ENCODE measurements around the gene ARAP1.
A peak's percentile ranks its signal among the peaks of the same experiment; 100 is the strongest.

Gene ARAP1

DNA sequence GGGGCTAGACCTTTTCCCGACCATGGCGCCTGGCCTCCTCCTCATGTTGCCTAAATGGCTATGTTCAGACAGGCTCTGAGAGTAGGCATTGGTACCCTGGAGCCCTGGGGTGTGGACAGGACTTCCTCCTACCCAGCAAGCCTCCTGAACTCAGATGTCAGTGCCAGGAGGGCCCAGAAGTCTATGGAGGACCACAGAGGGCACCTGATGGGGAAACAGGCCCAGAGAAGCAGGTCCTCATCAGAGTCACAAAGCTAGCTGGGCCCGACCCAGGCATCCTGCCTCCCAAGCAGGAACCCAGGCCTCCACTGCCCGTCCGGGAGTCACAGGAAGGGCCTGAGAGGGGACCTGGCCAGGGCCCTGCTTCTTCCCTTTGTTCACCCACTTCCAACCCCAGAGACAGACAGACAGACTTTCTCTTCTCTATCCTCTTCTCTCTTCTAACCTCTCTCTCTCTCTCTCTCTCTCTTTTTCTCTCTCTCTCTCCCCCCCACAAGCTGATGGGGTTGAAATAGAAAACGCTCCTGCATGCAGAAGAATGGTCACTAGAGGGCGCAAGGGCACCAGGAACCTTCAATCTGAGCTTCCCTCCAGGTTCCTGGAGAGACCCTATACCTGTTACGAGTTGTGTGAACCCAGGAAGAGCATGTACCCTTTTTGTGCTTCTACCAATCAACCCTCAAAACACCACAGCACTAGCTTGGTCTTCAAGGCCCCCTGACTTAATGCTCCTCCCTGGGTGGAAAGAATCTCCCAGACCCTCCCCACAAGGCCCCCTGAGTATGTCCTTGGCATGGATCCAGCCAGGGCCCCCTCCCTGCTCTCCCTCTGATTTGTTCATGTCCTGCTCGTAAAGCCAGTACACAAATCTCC lies 27.1 kb downstream of the ARAP1 start:
- DNase-seq (ENCODE audit: low read depth), result peak; percentile 50

- no peak for DNase-seq (ENCODE audit: low read depth)
Observed at GRCh38 chr11:72724021-72724551, 28.1 kb downstream of the ARAP1 start.

DNA sequence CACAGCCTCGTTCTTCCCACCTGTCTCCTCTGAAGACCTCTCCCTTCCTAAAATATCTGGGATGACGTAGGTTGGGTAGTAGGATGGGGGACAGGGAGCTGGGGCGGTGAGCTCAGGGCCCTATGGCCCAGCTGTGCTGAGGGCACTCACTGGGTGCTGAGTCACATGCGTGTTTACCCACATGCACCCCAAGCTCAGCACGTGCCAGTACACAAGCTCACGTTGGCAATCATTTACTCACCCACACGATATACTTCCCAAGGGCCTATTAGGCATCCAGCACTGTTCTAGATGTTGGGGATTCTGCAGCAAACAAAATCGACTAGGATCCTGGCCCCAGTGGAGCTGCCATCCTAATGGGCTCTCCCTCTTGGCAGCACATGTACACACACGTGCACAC lies 28.7 kb downstream of the ARAP1 start:
- no peak for DNase-seq (ENCODE audit: low read depth)

GRCh38 chr11:72722050-72722748 lies 30.0 kb downstream of the ARAP1 start:
- peak; percentile 65 for DNase-seq (ENCODE audit: low read depth)

DNA sequence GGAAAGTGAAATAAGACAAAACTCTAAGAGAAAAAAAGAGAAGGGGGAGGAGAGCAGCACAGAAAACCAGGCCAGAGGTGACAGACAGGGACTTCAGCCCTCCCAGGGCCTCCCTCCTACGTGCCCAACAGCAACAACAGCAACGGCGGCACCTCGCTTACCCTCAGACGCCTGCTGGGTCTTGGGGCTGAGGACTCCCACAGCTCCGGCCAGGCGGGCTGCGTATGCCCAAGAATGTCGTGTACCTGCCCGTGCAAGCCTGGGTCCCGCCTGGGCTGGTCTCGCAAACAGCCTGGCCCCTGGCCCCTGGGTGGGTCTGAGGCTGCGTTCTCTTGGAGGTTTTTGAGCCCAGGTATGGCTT lies 30.5 kb downstream of the ARAP1 start:
- peak; percentile 12 for DNase-seq (ENCODE audit: low read depth)

DNA sequence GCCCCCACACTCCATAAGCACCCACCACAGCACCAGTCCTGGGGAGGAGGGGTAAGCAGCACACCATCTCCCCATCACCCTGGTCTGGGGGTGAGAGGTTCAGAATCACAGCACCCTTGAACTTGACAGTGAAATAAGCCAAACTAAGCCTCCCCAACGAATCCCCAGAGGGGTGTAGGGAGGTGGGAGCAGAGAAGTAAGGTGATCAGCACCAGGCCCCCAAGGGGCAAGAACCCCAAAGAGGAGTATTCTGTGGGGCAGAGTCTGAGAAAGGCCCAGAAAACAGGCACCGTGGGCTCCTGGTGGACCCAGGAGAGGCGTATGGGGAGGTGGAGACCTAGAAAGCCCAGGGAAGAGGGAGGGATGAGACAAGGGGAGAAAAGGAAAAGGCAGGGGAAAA lies 30.9 kb downstream of the ARAP1 start:
- no peak for DNase-seq (ENCODE audit: low read depth)

GRCh38 chr11:72720784-72721183 lies 31.4 kb downstream of the ARAP1 start:
- no peak for DNase-seq (ENCODE audit: low read depth)

DNA sequence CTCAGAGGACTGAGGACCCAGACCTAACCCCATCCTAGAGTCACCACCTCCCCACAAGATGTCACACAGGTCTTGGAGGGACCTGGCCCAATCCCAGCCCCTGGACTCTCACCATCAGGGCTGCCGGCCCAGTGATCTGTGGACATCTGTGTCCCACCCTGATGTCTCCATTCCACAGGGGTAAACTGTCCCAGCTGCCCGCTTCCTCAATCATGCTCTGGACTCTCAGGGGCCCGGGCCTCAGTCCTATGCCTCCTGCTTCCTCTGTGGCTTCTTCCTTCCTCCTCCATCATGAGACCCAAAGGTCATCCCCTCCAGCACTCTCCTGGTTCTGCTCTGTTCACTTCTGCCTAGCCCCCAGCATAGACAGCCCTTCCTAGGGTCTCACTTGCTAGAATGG lies 32.2 kb downstream of the ARAP1 start:
- DNase-seq (ENCODE audit: low read depth), result no peak

DNA sequence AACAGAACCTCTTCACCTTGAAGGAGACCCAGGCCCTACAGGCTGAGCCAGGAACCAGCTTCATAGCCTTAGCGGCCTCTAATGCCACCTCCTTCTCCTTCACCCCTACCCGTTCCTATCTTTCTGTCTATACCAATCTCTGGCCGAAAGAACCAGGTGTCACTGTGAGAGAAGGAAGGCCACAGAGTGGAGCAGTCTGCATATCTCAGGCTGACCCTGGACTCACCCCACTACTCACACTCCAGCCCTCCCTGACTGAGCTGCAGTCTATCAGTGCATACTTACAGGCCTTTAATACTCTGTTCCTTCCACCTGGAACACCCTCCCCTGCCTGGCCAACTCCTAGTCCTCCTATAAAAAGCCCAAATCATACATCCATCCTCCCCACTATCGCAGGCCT lies 32.7 kb downstream of the ARAP1 start:
- no peak for DNase-seq (ENCODE audit: low read depth)

- DNase-seq (ENCODE audit: low read depth), result no peak
Observed at GRCh38 chr11:72719144-72719543, 33.1 kb downstream of the ARAP1 start.

DNA sequence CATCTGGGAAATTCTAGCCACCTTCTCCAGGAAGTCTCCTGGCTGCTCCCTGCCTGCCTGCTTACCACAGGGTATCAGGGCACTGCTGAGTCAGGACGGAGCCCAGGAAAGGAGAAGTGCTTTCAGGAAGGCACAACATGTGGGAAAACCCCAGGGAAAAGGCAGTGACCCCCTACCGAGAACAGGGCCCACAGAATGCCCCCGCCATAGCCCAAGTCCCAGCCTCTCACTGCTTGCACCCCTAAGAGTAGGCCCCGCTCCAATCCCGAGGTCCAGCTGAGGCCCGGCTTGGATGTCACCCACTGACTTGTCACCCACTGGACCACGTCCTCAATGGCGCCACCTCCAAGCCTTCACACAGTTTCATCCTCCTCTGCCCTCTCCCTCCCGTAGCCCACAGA lies 34.1 kb downstream of the ARAP1 start:
- no peak for DNase-seq (ENCODE audit: low read depth)

GRCh38 chr11:72716788-72717435 lies 35.3 kb downstream of the ARAP1 start:
- no peak for DNase-seq (ENCODE audit: low read depth)

DNA sequence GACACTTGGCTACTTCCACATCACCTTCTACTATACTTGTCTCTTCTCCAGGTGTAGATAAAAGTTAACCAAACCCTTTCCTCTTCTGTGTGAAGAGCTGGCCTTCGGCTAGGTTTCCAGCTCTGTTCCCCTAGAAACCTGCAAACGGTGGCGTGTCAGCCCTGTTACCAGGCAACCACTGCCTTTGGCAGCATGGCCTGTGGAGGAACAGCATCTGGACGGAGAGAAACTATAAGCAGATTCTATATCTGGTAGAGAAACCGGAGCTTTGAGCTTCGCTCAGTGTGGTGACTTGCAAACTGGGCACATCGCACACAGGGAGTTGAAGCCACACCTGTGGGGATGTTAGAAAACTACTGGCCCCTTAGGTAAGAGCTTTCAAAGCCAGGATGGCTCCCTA lies 35.9 kb downstream of the ARAP1 start:
- no peak for DNase-seq (ENCODE audit: low read depth)

DNA sequence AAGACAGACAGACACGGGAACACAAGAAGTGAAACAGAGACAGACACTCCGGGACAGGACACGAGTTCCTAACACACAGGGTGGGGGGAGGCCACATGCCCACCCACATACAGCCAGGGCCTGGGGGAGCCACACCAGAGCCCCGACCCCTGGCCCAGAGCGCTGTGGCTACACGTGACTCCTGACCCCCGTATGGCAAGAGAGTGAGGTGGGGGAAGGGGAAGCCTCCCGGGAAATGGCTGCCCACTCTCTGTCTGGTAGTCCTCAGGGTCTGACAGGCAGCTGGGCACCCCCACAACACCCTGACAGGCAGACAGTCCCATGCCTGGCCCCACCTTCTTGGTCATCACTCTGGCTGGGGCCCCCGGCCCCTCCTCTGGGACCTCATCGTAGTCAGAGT lies 39.4 kb downstream of the ARAP1 start:
- no peak for DNase-seq (ENCODE audit: low read depth)

DNA sequence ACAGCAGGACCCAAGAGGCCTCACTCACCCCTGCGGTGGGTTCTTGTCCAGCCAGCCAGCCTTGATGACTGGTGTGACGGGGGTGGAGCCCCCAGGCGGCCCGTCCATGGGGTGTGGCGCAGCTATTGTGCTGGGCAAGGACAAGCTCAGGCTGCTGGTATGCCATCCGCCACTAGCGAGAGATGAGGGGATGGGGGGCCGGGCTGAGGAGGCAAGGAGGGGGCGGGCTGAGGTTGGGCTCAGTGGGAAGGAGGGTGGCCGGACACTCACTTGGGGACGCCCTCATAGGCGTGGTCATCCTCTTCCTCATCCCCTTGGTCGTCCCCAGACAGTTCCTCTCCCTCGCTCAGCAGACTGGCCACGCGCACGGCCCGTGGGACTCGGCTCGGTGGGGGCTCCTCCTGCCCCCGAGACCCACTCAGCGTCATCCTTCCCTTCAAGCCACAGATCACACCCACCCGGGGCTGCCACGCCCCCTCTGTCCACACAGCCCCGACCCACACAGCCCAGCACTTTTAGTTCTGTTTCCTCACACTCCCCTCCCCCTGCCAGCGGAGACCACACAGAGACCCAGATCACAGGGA lies 39.9 kb downstream of the ARAP1 start:
- no peak for DNase-seq (ENCODE audit: low read depth)

GRCh38 chr11:72711141-72711540 lies 41.1 kb downstream of the ARAP1 start:
- no peak for DNase-seq (ENCODE audit: low read depth)

DNA sequence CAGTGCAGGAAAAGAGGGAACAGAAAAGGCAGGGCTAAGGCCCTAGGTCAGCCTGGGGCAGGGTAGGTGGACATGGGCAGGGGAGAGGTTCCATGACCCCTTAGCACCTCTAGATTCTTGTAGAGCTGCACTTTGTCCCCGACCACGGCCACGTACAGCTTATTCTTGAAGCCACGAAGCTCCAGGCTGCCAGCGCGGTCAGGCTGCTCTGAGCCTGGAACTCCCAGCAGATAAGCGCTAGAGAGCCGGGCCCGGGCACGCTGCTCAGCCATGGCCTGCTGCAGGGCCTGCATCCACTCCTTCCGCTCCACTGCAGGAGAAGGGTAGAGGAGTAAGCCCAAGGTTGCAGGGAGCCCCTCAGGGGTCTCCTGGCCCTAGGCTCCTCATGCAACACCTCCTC lies 41.9 kb downstream of the ARAP1 start:
- no peak for DNase-seq (ENCODE audit: low read depth)

GRCh38 chr11:72709478-72710238 lies 42.5 kb downstream of the ARAP1 start:
- no peak for DNase-seq (ENCODE audit: low read depth)

DNA sequence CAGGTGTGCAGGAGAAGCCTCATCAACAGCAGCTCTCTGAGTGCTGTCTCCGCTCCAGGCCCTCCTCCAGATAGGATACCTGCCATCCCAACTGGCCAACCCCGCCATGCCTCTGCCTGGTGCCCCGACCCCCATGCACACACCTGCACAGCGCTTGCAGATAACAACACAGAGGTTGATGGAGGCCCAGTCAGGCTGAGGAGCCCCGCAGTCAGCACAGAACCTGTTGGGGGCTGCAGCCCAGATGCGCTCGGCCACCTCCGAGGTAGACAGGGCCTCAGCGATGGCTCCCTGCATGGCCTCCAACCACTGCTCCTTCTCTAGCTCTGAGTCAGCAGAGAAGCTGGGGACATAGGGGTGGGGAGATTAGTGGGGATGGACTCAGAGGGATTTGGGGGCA lies 45.2 kb downstream of the ARAP1 start:
- DNase-seq (ENCODE audit: low read depth), result no peak

DNA sequence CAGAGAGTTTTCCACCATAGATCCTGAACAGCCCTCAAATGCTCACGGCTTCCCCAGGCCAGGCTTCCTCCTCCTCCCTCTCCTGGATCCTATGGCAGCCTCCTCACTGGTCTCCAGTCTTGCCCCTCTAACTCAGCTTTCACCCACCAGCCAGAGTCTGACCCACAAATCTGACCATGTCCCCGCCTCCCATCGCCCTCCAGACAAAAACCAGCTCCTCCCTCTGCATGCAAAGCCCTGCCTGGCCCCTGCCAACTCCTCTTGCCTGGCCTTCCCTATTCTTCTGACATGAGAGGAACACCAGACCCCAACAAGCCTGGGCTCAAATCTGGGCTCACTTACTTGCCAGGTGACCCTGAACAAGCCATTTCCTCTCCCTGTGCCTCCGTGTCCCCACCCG lies 45.6 kb downstream of the ARAP1 start:
- no peak for DNase-seq (ENCODE audit: low read depth)

DNA sequence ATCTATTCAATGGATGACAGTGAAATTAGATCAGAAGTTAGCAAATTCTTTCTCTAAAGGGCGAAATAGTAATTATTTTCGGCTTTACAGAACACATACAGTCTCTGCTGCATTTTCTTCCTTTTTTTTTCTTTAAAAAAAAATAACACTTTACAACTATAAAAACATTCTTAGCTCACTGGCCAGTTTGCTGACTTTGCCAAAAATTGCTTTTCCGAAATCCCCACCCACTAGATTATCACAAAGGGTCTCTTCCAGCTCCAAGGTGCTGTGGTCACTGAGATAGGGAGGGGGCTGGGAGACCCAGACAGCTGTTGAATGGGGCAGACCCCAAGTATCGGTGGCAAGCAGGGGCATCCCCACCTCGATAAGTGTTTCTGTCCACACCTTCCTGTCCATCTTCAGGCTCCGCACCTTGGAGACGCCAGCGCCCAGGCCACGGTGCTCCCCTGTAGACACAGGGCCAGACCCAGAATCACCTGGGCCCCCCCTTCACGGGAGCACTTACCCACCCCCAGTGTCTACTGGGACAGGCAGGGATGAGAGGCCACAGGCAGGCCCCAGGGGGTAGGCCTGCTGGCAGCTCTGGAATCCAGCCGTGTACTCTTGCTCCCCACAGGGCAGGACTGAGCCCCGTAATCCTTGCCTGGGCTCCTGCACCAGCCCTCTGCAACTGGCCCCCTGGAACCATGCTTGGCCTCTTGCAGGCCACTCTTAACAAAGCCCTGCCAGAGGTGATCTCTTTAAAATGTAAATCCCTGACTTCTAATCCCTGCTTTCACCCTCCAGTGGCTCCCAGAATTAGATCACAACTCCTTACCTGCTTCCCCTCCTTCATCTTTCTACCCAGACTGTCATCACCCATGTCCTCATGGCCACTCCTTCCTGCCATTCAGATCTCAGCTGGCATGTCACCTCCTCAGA lies 46.5 kb downstream of the ARAP1 start:
- no peak for DNase-seq (ENCODE audit: low read depth)

Data from stimulated activated CD8-positive, alpha-beta memory T cell treated with anti-CD3 and anti-CD28 coated beads, Interleukin-7, amount 100 ng/mL, for 24 hours (primary cell).